ENCODE measurements around the gene KCTD19. TPM values are rescaled to one million over a fixed set of nuclear protein-coding genes. Genes with fewer than 3 reads are reported as not detected.

KCTD19 gene
- total RNA-seq, 2 experiments from 2014 or later = 1.1 to 3.3 TPM

DNA sequence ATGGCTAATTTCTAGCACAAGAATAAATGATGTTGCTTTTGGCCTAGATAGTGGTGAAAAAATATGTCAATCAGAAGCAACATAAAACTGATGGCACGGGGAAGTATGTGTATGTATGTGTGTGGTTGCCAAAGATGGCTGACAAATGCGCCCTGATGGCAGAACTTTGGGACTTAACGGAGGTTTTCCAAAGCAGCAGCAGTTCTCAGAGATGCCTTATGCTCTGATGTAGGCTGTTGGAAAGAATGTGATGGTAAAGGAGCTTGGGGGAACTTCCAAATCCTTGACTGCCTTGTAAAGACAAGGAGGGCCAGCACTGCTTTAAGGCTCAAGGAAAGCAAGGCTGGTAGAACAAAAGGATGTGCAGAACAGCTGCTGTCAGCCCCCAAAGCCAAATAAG is 16.0 kb downstream of the KCTD19 start:
- Mint-ChIP-seq H3K4me3 (no peak overlapping the region), H3K9me3 (ENCODE audit: low read depth) (no peaks in the 10 kb centered on the region), H3K27me3 (no peaks in the 10 kb centered on the region), H3K36me3 (peaks cover 1% of the 10 kb centered on the region), H3K4me1 (peaks cover 28% of the 10 kb centered on the region), H3K27ac (no peak overlapping the region)
- CTCF ChIA-PET = no interaction called here
- no peak for DNase-seq
- no peak for ATAC-seq

DNA sequence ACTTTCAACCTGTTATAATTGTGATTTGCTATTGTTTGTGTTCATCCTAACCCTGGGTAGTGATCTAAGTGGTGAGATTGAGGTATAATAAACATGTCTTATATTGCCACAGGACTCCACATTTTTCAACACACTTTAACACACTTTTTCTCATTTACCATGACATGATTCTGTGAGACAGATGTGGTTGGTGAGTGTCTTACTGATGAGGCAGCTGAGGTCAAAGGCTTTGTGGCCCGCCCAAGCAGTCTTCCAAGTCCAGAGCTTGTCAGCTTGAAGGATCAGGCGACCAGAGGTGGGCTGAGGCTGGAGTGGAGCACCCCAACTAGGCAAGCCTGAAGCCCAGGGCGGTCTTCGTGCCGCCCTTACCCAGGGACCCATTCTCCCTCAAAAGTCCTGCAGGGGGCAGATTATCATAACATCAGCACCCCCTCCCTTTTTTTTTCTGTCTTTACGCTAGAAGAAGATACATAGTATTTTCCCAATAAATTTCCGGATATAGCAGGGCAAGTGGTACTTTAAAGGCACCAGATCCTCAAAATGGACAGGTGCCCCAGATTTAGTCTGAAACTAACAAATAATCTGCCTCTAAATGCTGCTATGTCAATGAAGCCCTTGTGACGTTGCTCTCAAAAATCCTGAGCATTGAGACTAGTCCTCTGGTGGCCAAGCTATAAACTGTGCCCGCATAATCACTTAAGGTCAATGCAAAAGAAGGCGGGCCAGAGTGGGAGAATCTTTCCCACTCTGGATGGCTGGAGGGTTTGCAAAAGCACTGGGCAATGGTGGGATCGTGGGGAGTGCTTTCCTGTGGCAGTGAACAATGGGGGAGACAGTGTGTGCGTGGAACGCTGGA is 21.1 kb downstream of the KCTD19 start:
- no peaks in the 10 kb centered on the region for H3K9me3 Mint-ChIP-seq (ENCODE audit: low read depth)
- no peak overlapping the region for H3K4me3 Mint-ChIP-seq
- no peaks in the 10 kb centered on the region for H3K27me3 Mint-ChIP-seq
- no peak for DNase-seq
- no peaks in the 10 kb centered on the region for H3K36me3 Mint-ChIP-seq
- ATAC-seq = no peak
- H3K4me1 Mint-ChIP-seq = peaks cover 5% of the 10 kb centered on the region
- H3K27ac Mint-ChIP-seq = no peak overlapping the region
- CTCF ChIA-PET = no interaction called here

DNA sequence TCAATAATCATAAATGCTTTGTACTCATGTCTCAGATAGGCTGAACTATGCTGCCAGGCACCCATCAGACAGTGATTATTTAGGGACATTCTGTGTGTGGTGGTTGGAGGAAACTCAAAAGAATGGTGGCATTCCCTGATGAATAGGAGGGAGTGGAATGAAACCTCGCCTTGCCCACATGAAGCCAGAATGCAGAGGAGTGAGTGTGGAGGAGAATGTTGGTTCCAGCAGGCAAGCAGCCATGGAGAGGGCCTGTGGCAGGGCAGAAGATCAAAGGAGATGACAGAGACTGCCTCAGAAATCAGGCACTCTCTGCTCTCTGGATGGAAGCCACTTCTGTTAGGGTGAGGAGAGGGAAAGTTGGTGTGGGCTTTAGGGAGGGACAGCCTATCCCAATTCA is 22.5 kb downstream of the KCTD19 start:
- Mint-ChIP-seq H3K4me3 (no peak overlapping the region), H3K27me3 (no peaks in the 10 kb centered on the region), H3K27ac (no peak overlapping the region), H3K4me1 (peaks cover 3% of the 10 kb centered on the region), H3K36me3 (no peaks in the 10 kb centered on the region), H3K9me3 (ENCODE audit: low read depth) (no peaks in the 10 kb centered on the region)
- DNase-seq (no peak), ATAC-seq (no peak)
- CTCF ChIA-PET = no interaction called here

DNA sequence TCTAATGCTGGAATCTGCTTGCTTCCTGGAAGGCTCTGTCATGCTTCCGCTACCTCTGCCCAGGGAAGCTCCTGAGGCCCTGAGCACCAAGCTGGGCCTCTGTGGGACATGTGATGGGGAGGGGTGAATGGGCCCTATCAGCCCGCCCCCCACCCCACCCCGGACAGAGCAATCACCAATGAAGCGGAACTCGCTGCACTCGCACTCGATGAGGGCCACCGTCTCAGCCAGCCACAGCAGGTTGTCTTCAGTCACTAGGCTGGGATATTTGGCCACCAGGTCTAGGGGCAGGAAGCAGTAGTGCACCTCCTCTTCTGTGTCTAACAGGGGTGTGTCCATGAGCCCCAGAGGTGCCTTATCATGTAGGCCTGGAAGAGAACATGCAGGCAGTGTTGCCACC is 23.6 kb downstream of the KCTD19 start:
- H3K36me3 Mint-ChIP-seq = no peaks in the 10 kb centered on the region
- ATAC-seq (no peak), DNase-seq (no peak)
- no peaks in the 10 kb centered on the region for H3K9me3 Mint-ChIP-seq (ENCODE audit: low read depth)
- CTCF ChIA-PET = no interaction called here
- H3K4me3 Mint-ChIP-seq = no peak overlapping the region
- no peaks in the 10 kb centered on the region for H3K27me3 Mint-ChIP-seq
- H3K27ac Mint-ChIP-seq = no peak overlapping the region
- H3K4me1 Mint-ChIP-seq = no peaks in the 10 kb centered on the region

DNA sequence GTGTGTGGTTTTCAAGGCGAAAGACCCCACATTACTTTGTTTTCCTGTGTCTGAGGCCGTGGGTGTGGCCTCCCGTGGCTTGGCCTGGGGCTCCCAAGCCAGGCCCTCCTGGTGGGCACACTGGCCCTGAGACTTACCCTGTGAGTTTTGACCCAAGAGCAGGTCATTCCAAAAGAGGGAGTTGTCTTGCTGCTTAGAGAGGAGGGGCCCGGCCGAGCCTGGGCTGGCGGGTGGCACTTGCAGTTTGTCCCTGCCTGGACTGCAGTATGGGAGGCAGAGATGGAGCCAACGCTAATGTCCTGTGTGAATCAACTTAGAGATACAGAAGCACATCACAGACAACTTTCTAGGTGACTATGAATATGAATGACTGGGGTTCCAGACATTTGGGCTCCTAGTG is 24.5 kb downstream of the KCTD19 start:
- ATAC-seq (no peak), DNase-seq (no peak)
- Mint-ChIP-seq H3K9me3 (ENCODE audit: low read depth) (no peaks in the 10 kb centered on the region), H3K4me1 (no peaks in the 10 kb centered on the region), H3K27ac (no peak overlapping the region), H3K36me3 (no peaks in the 10 kb centered on the region), H3K27me3 (peaks cover 3% of the 10 kb centered on the region), H3K4me3 (no peak overlapping the region)
- CTCF ChIA-PET = no interaction called here

DNA sequence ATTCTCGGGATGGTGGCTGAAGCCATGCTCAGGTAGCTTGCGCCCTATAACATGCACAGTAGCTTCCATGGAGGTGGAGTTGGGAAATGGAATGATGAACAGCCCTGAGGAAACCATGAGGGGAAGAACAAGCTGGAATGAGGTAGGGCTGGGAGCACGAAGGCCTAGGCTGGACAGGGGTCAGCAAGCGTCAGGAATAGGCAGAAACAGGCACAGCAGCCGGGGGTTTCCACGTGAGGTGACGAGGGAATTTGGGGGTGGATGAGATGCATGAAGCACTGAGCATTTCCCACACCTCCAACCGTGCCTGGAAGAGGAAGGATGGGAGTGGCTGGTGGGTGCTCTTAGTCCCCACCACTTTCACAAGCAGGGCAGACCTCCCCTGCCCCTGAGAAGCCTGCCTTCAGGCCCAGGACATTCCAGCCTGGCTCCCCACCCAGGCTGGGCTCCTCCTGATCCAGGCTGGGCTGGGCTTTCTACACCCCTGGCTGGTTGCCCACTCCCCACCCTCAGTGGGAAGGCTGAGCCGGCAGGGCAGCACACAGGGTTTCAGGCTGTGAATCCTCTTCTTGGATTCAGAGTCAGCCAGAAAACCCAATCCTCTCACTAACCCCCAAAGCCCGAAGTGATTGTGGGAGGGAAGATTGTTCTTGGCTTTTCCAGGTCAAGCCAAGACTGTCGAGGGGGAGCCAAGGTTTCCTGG is 25.3 kb downstream of the KCTD19 start:
- Mint-ChIP-seq H3K9me3 (ENCODE audit: low read depth) (no peaks in the 10 kb centered on the region), H3K27ac (no peak overlapping the region), H3K36me3 (no peaks in the 10 kb centered on the region), H3K27me3 (peaks cover 3% of the 10 kb centered on the region), H3K4me1 (no peaks in the 10 kb centered on the region), H3K4me3 (no peak overlapping the region)
- CTCF ChIA-PET = no interaction called here
- ATAC-seq = no peak
- no peak for DNase-seq

DNA sequence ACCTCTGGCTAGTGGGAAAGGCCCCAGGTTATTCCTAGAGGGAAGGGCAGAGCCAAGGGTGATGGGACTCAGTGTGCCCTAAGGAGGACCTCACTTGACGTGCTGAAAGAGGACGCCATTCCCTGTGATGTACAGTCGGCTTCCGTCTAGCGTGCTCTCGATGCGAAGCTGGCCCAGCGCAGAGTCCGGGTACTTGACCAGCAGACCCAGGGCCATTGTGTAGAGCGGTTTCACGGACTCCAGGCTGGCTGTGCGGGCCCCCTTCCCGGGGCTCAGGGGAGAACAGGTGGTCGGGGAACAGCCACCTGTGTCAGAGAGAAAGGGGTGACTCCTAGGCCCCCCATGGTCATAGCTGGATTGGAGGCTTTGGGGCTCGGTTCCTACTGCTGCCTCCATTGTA is 27.3 kb downstream of the KCTD19 start:
- DNase-seq (no peak), ATAC-seq (no peak)
- H3K9me3 Mint-ChIP-seq (ENCODE audit: low read depth) = no peaks in the 10 kb centered on the region
- H3K36me3 Mint-ChIP-seq = no peaks in the 10 kb centered on the region
- peaks cover 3% of the 10 kb centered on the region for H3K27me3 Mint-ChIP-seq
- H3K4me1 Mint-ChIP-seq = peaks cover 4% of the 10 kb centered on the region
- no peak overlapping the region for H3K4me3 Mint-ChIP-seq
- CTCF ChIA-PET = no interaction called here
- H3K27ac Mint-ChIP-seq = no peak overlapping the region

DNA sequence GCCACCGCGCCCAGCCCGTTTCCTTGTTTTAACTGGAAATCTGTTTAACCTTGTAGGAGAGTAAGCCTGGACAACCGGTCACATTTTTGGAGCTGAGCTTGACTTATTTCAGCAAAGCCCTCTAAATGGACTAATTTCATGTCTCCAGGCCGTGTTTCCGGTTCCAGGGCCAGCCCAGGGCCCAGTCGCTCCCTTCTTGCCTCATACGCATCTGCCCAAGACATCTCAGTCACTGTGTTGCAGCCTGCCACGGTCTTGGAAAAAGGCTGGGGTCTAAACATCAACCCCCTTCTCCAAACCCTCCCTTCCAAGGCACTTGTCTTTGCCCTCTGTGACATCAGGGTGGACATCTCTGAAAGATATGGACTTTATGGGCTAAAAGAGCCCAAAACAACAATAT is 28.3 kb downstream of the KCTD19 start:
- CTCF ChIA-PET = no interaction called here
- no peak overlapping the region for H3K4me3 Mint-ChIP-seq
- no peaks in the 10 kb centered on the region for H3K9me3 Mint-ChIP-seq (ENCODE audit: low read depth)
- H3K4me1 Mint-ChIP-seq = peaks cover 4% of the 10 kb centered on the region
- DNase-seq (no peak), ATAC-seq (no peak)
- H3K27me3 Mint-ChIP-seq = peaks cover 3% of the 10 kb centered on the region
- H3K36me3 Mint-ChIP-seq = no peaks in the 10 kb centered on the region
- H3K27ac Mint-ChIP-seq = no peak overlapping the region

DNA sequence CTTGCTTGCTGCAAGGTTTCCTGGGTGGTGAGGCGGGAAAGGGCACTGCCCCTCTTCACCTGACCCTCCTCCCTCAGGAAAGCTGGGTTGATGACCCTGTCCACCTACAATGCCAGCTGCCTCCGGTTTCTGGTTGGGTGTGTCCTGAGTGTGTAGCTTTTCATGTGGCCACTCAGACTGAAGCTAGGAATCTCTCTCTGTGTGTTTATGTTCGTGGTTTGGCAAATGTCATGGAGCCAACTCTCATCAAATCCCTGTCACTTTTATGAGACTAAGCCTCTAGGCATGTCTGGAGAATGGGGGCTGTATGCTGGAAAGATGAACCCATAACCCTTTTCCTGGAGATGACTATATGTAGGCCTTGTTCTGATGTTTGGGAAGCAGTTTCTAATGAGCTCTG is 30.1 kb downstream of the KCTD19 start:
- H3K9me3 Mint-ChIP-seq (ENCODE audit: low read depth) = no peaks in the 10 kb centered on the region
- ATAC-seq (no peak), DNase-seq (no peak)
- H3K36me3 Mint-ChIP-seq = no peaks in the 10 kb centered on the region
- no peak overlapping the region for H3K27ac Mint-ChIP-seq
- H3K4me1 Mint-ChIP-seq = peaks cover 4% of the 10 kb centered on the region
- CTCF ChIA-PET = interaction anchor here (0.9 to 1.5 kb wide), 4 partner anchors 10 to 103 kb away, joined by 3 to 5 read pairs (median 4); partner anchors contain the start of gene PLEKHG4
- peaks cover 3% of the 10 kb centered on the region for H3K27me3 Mint-ChIP-seq
- no peak overlapping the region for H3K4me3 Mint-ChIP-seq

DNA sequence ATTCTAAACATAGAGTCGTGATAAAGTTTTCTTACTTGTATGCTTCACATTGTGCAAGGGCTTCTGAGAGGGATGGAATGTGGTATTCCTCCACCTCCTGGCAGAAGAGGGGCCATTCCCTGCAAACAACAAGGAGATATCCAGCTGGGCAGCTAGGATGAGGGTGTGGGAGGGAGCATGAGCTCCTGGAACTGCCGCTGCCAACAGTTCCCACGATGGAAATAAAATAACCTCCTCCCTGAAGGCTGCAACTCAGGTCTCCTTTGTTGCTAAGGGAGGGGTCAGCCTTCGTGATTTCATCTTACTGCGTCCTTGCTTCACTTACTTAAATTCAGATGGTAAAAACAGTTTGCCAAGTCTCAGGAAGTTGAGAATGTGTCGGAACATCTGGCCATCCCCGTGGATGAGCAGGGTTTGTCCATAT is 31.6 kb downstream of the KCTD19 start:
- Mint-ChIP-seq H3K27ac (no peak overlapping the region), H3K4me3 (no peak overlapping the region), H3K4me1 (peaks cover 13% of the 10 kb centered on the region), H3K27me3 (peaks cover 3% of the 10 kb centered on the region), H3K9me3 (ENCODE audit: low read depth) (no peaks in the 10 kb centered on the region), H3K36me3 (no peaks in the 10 kb centered on the region)
- ATAC-seq (no peak), DNase-seq (no peak)
- CTCF ChIA-PET = interaction anchor here (0.8 kb wide), 1 partner anchor 44 kb away, joined by 4 read pairs; no protein-coding TSS in a partner anchor

DNA sequence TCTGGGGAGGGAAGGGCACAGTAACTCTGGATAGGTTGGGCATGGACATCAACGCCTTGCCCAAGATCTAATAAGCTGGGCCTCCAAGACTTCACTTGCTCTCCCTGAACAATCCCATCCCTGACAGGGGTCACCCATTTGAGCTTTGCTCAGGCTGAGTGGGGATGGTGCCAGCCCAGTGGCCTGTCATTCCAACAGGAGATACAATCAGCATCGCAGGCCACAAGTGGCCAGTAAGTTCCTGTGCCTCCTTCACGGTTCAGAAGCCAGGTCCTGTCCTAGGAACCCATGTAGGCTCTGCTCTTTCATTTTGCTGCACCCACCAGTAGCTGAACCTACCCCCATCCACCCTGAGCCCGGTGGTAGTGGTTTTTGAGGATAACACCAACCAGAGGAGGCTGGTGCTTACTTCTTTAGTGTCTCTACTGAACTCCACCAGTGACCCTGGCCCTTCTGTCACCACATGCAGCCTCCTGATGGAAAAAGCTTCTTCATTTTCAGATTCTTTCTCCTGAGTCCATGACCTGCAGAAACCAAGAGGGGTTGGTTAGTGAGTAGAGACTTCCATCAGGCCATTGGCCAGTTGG is 32.3 kb downstream of the KCTD19 start:
- CTCF ChIA-PET = interaction anchor here (0.8 to 1.0 kb wide), 2 partner anchors 44 to 122 kb away, joined by 3 to 4 read pairs; partner anchors contain the start of gene ZDHHC1
- ATAC-seq = no peak
- H3K4me3 Mint-ChIP-seq = no peak overlapping the region
- peaks cover 3% of the 10 kb centered on the region for H3K27me3 Mint-ChIP-seq
- H3K27ac Mint-ChIP-seq = peak overlapping the region; percentile 11
- H3K4me1 Mint-ChIP-seq = peaks cover 19% of the 10 kb centered on the region
- H3K36me3 Mint-ChIP-seq = no peaks in the 10 kb centered on the region
- DNase-seq = no peak
- no peaks in the 10 kb centered on the region for H3K9me3 Mint-ChIP-seq (ENCODE audit: low read depth)

DNA sequence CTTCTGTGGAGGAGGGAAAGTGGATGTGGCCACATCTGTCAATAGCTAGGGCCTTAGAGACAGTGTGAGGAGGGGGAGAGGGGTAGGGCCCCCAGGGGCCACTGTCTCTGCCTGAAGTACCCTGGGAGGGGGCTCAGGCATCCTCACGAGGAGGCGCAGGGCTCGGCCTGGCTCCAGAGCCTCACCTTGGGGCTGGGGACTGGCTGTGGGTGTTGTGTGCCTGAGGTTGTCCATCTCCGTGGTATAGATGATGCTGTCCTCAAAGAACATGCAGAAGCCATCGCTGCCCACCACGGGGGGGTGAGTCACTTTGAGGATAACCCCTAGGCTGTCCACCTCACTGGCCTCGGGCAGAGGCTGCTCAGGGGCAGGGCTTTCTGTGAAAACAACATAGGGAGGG is 35.1 kb downstream of the KCTD19 start:
- ATAC-seq (no peak), DNase-seq (no peak)
- H3K4me3 Mint-ChIP-seq = no peak overlapping the region
- H3K27ac Mint-ChIP-seq = no peak overlapping the region
- peaks cover 19% of the 10 kb centered on the region for H3K4me1 Mint-ChIP-seq
- no peaks in the 10 kb centered on the region for H3K36me3 Mint-ChIP-seq
- H3K27me3 Mint-ChIP-seq = no peaks in the 10 kb centered on the region
- H3K9me3 Mint-ChIP-seq (ENCODE audit: low read depth) = no peaks in the 10 kb centered on the region
- CTCF ChIA-PET = interaction anchor here (0.9 kb wide), 1 partner anchor 130 kb away, joined by 3 read pairs; no protein-coding TSS in a partner anchor

DNA sequence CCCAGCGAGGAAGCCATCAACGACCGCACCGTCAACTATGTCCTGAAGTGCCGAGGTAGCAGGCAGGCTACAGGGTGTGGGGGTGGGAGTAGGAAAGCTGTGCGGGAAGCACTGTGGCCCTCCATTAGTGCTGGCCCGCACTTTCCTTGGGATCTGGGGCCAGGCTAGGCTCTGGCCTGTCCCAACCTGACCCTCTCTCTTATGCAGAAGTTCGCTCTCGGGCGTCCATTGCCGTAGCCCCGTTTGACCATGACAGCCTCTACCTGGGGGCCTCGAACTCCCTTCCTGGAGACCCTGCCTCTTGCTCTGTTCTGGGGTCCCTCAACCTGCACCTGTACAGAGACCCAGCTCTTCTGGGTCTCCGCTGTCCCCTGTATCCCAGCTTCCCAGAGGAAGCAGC is 38.6 kb downstream of the KCTD19 start:
- Mint-ChIP-seq H3K27me3 (no peaks in the 10 kb centered on the region), H3K36me3 (no peaks in the 10 kb centered on the region), H3K9me3 (ENCODE audit: low read depth) (no peaks in the 10 kb centered on the region), H3K27ac (no peak overlapping the region), H3K4me3 (no peak overlapping the region), H3K4me1 (peaks cover 15% of the 10 kb centered on the region)
- CTCF ChIA-PET = interaction anchor here (0.5 to 1.9 kb wide), 4 partner anchors 10 to 1467 kb away, joined by 3 to 6 read pairs (median 4); partner anchors contain the start of genes KCTD19 and LRRC36
- no peak for ATAC-seq
- DNase-seq = no peak

Data from activated CD8-positive, alpha-beta memory T cell treated with anti-CD3 and anti-CD28 coated beads, Interleukin-2, amount 10 ng/mL, durations not matched to agents 7 days and 5 days (primary cell).